Astrocyte (in vitro differentiated cells and primary cell): ENCODE measurements around the gene OPCML. TPM values are rescaled to one million over a fixed set of nuclear protein-coding genes. Genes with fewer than 3 reads are reported as not detected.

Source experiments
- DNase-seq: peaks from one replicate; pipeline ENCODE4 v3.0.0-alpha.2; 2010; ENCODE audit warnings: low read depth
- FAIRE-seq: peaks from 2 replicates; lab custom pipeline; 2011; peaks lifted over from hg19 to GRCh38; lab: Jason Lieb, UNC
- H2AFZ ChIP-seq: 2 replicates; pipeline ENCODE4 v1.6.0; 2012; ENCODE audit warnings: low read depth, low read length, inconsistent platforms
- H3K27ac ChIP-seq: 2 replicates; pipeline ENCODE4 v1.5.1; 2011; ENCODE audit warnings: low read depth, low read length, inconsistent platforms
- H3K27me3 ChIP-seq: 2 replicates; pipeline ENCODE4 v1.6.0; 2011; ENCODE audit warnings: low read length, inconsistent platforms; ENCODE audit not compliant: insufficient read depth
- H3K36me3 ChIP-seq: 2 replicates; pipeline ENCODE4 v1.5.1; 2011; ENCODE audit warnings: low read length, inconsistent platforms; ENCODE audit not compliant: insufficient read depth
- H3K4me1 ChIP-seq: 2 replicates; pipeline ENCODE4 v1.5.1; 2011; ENCODE audit warnings: low read length, inconsistent platforms; ENCODE audit not compliant: insufficient read depth
- H3K4me2 ChIP-seq: 2 replicates; pipeline ENCODE4 v1.6.0; 2012; ENCODE audit warnings: low read length, inconsistent platforms
- H3K4me3 ChIP-seq: 2 replicates; pipeline ENCODE4 v1.5.1; 2011; ENCODE audit warnings: low read depth, mild to moderate bottlenecking, low read length, inconsistent platforms; ENCODE audit not compliant: insufficient read depth
- H3K79me2 ChIP-seq: 2 replicates; pipeline ENCODE4 v1.6.0; 2012; ENCODE audit warnings: mild to moderate bottlenecking, low read length, inconsistent platforms; ENCODE audit not compliant: insufficient read depth
- H3K9ac ChIP-seq: 2 replicates; pipeline ENCODE4 v1.6.0; 2012; ENCODE audit warnings: mild to moderate bottlenecking, low read length, inconsistent platforms
- H3K9me3 ChIP-seq: 2 replicates; pipeline ENCODE4 v1.5.1; 2012; ENCODE audit warnings: low read depth, mild to moderate bottlenecking, low read length, inconsistent platforms; ENCODE audit not compliant: insufficient read depth
- H4K20me1 ChIP-seq: 2 replicates; pipeline ENCODE4 v1.6.0; 2012; ENCODE audit warnings: low read length, inconsistent platforms; ENCODE audit not compliant: insufficient read depth
- H3K27ac Mint-ChIP-seq: one replicate; pipeline ENCODE4 v1.8.0; 2021; ENCODE audit warnings: mild to moderate bottlenecking, mixed read lengths; ENCODE audit not compliant: unreplicated experiment
- H3K27me3 Mint-ChIP-seq: one replicate; pipeline ENCODE4 v1.8.0; 2021; ENCODE audit warnings: low read depth, mixed read lengths; ENCODE audit not compliant: unreplicated experiment
- H3K36me3 Mint-ChIP-seq: one replicate; pipeline ENCODE4 v1.8.0; 2021; ENCODE audit warnings: low read depth, mixed read lengths; ENCODE audit not compliant: unreplicated experiment
- H3K4me1 Mint-ChIP-seq: one replicate; pipeline ENCODE4 v1.8.0; 2021; ENCODE audit warnings: low read depth, mixed read lengths; ENCODE audit not compliant: unreplicated experiment
- H3K4me3 Mint-ChIP-seq: one replicate; pipeline ENCODE4 v1.8.0; 2021; ENCODE audit warnings: mild to moderate bottlenecking, moderate library complexity, mixed read lengths; ENCODE audit not compliant: unreplicated experiment
- H3K9me3 Mint-ChIP-seq: one replicate; pipeline ENCODE4 v1.8.0; 2021; ENCODE audit warnings: mild to moderate bottlenecking, mixed read lengths; ENCODE audit not compliant: unreplicated experiment
- CTCF ChIP-seq: IDR thresholded peaks from 2 replicates; pipeline ENCODE4 v1.5.1; 2011; ENCODE audit warnings: low read depth, mild to moderate bottlenecking, inconsistent platforms, low read length, moderate library complexity; ENCODE audit not compliant: insufficient read depth
- EZH2 ChIP-seq: IDR thresholded peaks from 2 replicates; pipeline ENCODE4 v1.6.1; 2012; ENCODE audit warnings: mild to moderate bottlenecking, low read length, inconsistent platforms; ENCODE audit not compliant: insufficient read depth
- total RNA-seq: library from RNA; stranded (reverse); gene quantifications from 2 replicates; pipeline ENCODE4 v1.2.1, GENCODE V29; 2021

Gene OPCML
- total RNA-seq, 1 donor from 2014 or later = 7.9 TPM

- H3K79me2 ChIP-seq = no peaks in the 10 kb centered on the region
- no peaks in the 10 kb centered on the region for H3K4me1 ChIP-seq
- Mint-ChIP-seq H3K9me3 (peaks cover 2% of the 10 kb centered on the region), H3K27ac (no peak overlapping the region), H3K27me3 (peaks cover 40% of the 10 kb centered on the region), H3K36me3 (no peaks in the 10 kb centered on the region), H3K4me1 (no peaks in the 10 kb centered on the region), H3K4me3 (no peak overlapping the region)
- no peaks in the 10 kb centered on the region for H3K9me3 ChIP-seq
- H3K27ac ChIP-seq = no peak overlapping the region
- H3K27me3 ChIP-seq = no peaks in the 10 kb centered on the region
- DNase-seq = no peak
- no peaks in the 10 kb centered on the region for H3K36me3 ChIP-seq
- H3K4me3 ChIP-seq = no peak overlapping the region
- FAIRE-seq = no peak
- no peaks in the 10 kb centered on the region for H4K20me1 ChIP-seq
- H3K9ac ChIP-seq = no peak overlapping the region
- no peak overlapping the region for H2AFZ ChIP-seq
- H3K4me2 ChIP-seq = no peak overlapping the region
- TF ChIP-seq EZH2 = no peak
- no peak for TF ChIP-seq CTCF
These were observed 26.3 kb downstream of the OPCML start for GRCh38 chr11:133506023-133506422.

GRCh38 chr11:133504906-133505305 lies 27.4 kb downstream of the OPCML start:
- DNase-seq (no peak), FAIRE-seq (no peak)
- Histone ChIP-seq H3K79me2 (no peaks in the 10 kb centered on the region), H3K36me3 (no peaks in the 10 kb centered on the region), H2AFZ (no peak overlapping the region), H3K4me2 (no peak overlapping the region), H3K27ac (no peak overlapping the region), H3K4me3 (no peak overlapping the region), H3K27me3 (no peaks in the 10 kb centered on the region), H3K4me1 (no peaks in the 10 kb centered on the region), H3K9ac (no peak overlapping the region), H3K9me3 (no peaks in the 10 kb centered on the region), H4K20me1 (no peaks in the 10 kb centered on the region)
- Mint-ChIP-seq H3K4me3 (no peak overlapping the region), H3K27me3 (peaks cover 36% of the 10 kb centered on the region), H3K36me3 (no peaks in the 10 kb centered on the region), H3K4me1 (no peaks in the 10 kb centered on the region), H3K9me3 (peaks cover 2% of the 10 kb centered on the region), H3K27ac (no peak overlapping the region)
- TF ChIP-seq EZH2 (no peak), CTCF (no peak)

GRCh38 chr11:133503776-133504175 lies 28.5 kb downstream of the OPCML start:
- Histone ChIP-seq H3K4me2 (no peak overlapping the region), H3K4me1 (no peaks in the 10 kb centered on the region), H3K4me3 (no peak overlapping the region), H3K27ac (no peak overlapping the region), H3K36me3 (no peaks in the 10 kb centered on the region), H3K9ac (no peak overlapping the region), H4K20me1 (no peaks in the 10 kb centered on the region), H3K27me3 (no peaks in the 10 kb centered on the region), H3K79me2 (no peaks in the 10 kb centered on the region), H2AFZ (no peak overlapping the region), H3K9me3 (no peaks in the 10 kb centered on the region)
- Mint-ChIP-seq H3K4me3 (no peak overlapping the region), H3K9me3 (peaks cover 5% of the 10 kb centered on the region), H3K4me1 (no peaks in the 10 kb centered on the region), H3K27ac (no peak overlapping the region), H3K36me3 (no peaks in the 10 kb centered on the region), H3K27me3 (peaks cover 35% of the 10 kb centered on the region)
- no peak for TF ChIP-seq CTCF
- no peak for TF ChIP-seq EZH2
- DNase-seq (no peak), FAIRE-seq (no peak)
